Measurements from ENCODE around the gene AMBRA1. TPM values are rescaled to one million over a fixed set of nuclear protein-coding genes. Genes with fewer than 3 reads are reported as not detected.

AMBRA1 gene
- total RNA-seq, 1 experiment from 2014 or later: 10.7 TPM

DNA sequence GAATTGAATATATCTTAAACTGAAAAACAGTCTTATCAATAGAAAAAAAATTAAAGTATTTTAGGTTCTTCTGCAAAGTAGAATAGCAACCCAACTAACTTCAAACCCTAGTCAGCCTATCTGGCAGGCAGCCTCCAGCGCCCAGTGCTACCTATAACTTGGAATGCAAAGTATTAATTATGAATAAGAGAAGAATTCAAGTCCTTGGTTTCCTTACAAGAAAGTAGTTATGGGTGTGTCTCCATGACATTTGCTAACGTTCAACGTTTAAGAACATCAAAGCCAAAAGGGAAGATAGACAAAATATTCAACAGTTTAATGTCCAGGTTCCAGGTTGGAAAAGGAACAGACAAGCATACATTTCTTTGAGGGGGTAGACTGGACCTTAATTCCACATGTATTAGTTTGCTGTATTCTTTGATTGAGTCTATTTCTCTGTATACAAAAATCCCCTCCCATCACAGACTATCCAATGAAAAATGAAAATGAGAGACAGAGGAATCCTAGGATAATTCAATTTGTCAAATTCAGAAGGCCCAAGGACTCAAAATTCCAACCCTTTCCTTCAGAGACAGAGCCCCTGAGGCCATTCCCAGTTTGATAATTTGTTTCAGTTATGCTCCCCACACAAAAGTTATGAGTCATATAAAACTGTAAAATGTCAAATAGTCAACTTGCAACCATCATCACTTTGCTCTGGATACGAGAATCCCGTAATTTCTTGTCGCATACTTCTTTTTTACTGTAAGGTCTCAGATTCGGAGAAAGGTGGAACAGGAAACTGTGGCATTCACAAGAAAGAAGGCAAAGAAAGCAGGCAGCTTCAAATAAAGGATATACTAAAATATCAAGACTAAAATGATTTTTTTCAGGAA, 118.5 kb downstream of the AMBRA1 start:
- DNase-seq (ENCODE audit: low read depth): peak; percentile 32

DNA sequence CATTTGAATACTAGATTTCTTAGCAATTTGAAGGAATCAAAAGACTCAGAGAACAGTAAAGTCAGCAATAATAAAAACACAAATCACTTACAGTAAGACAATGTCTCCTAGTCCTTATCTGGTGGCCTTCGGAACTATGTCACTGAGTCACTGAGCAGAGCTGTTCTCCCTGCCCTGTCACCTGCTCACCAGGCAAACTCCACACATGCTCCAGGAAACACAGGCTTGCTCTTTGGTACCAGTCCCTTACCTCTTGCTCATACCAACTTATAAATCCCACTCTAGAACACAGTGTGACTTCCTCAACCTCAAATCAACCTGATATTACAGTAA, 121.2 kb downstream of the AMBRA1 start:
- DNase-seq (ENCODE audit: low read depth): no peak

DNA sequence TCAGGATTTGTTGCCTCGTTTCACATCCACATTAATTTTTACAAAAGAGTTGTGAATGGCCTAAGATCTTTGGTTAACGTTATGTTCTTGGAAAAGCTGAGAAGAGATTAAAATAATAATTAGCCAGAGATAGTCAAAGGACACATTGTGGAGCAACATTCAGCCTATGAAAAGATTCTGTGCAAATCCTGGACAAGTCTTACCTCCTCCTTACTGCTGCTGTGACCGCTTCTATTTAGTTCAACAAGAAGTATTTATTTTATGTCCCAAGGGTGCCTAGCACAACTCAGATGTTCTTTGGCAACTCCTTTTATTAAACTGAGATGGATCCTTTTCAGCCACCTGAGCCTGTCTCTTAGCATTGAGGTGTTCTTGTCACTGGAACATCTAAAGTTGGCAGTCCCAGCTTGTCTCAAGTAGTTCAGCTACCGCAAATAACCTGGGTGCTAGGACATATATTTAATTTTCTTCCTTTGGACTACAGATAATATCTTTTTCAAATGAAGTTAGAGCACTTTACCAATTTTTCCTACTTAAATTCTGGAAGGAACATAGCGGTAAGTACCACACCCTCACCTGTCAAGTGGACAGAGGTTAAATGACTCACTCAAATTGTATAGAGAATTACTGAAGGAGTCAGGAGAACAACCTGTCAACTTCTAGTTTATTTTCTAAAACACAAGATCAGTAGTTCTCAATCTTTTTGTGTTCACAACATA, 121.7 kb downstream of the AMBRA1 start:
- no peak for DNase-seq (ENCODE audit: low read depth)

DNA sequence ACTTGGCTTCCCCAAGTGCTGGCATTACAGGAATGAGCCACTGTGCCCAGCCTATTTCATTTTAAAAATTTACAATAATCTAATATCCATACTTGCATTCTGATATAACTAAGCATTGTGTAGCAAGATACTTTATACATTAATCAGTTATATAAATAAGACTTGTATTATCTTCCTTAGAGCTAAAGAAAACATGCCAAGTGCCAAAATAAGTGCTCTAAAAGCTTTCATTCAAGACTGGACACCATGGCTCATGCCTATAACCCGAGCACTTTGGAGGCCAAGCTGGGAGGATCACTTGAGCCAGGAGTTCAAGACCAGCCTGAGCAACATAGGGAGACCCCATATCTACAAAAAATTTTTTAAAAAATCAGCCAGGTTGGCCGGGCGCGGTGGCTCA, 123.9 kb downstream of the AMBRA1 start:
- DNase-seq (ENCODE audit: low read depth): no peak

DNA sequence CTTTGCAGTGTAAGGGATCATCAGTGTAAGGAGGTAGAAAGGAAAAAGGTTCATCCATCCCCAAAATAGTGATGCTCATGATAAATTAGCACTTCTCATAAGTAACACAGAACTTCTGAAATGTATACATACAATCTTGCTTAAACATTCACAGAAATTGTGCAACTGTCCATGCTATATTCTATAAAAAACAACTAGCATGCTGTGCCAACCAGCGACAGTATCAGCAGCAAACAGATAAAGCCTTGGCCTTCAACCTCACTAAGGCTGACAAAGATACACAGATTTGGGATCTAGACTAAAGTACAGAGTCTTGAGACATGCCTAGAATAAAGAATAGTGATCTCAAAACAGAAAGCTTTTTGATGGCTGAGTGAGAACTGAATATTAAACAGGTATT, 128.1 kb downstream of the AMBRA1 start:
- no peak for DNase-seq (ENCODE audit: low read depth)

DNA sequence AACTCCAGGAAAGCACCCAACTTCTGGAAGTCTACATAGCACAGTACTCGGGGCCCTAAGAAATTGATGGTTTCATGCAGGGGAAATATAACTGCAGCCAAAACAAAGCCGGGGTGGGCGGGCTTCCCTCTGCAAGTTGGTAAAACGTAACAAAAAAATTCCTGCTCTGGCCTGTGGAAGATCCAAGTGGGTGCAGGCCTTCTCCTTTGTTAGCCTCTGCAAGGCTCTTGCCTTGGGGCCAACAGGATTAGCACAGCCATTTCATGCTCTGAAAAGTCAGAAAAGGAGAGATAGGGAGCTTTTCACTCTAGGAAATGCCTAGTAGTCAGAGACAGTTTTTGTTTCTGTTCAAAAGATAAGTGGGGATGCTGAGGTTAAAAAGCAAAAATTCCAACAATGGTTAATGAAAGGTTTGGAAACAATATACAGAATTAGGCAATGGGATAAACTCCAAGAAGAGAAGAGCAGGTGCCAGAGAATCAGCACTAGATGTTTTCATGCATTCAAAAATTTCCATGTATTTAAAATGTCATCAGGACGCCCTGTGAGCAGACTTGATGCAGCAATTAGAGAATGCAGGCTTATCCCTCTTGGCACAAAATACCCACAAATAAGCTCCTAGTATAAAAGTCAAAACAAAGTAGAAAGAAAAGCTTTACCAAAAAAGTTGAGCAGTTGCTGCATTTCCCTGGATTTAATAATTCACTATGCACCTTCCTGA, 130.0 kb downstream of the AMBRA1 start:
- no peak for DNase-seq (ENCODE audit: low read depth)

DNA sequence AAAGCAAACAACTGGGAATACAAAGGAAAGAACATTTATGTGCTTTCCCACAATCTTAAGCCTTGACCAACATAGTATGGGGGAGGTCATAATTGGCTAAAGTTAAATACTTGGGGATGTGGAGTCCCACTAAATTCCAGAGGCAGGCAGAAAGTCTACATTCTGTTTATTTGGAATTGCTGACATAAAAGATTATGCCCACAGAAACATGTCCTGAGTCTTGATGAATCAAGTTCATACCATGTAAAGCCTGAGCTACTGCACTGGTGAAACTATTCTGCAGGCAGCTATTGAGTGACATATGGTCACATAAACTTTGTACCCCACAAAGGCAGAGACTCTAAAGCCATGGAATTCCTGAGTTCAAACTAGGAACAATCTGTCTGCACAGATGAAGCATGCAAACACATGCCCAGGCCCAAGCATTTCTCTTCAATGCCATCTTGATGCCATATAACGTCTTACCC, 132.3 kb downstream of the AMBRA1 start:
- DNase-seq (ENCODE audit: low read depth): no peak

DNA sequence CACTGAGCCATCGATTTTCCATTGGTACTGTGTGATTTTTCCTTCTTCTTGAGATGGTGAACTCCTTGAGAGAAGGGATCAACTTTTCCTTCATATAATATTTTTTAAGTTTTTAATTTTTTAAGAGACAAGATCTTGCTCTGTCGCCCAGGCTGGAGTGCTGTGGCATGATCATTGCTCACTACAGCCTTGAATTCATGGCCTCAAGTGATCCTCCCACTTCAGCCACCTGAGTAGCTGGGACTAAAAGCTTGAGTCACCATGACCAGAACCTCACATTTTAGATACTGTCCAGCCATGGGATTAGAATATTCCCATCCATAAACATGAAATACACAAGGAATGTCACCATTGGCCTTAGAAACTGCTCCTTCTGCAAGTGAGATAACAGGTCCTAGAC, 135.3 kb downstream of the AMBRA1 start:
- DNase-seq (ENCODE audit: low read depth): no peak

DNA sequence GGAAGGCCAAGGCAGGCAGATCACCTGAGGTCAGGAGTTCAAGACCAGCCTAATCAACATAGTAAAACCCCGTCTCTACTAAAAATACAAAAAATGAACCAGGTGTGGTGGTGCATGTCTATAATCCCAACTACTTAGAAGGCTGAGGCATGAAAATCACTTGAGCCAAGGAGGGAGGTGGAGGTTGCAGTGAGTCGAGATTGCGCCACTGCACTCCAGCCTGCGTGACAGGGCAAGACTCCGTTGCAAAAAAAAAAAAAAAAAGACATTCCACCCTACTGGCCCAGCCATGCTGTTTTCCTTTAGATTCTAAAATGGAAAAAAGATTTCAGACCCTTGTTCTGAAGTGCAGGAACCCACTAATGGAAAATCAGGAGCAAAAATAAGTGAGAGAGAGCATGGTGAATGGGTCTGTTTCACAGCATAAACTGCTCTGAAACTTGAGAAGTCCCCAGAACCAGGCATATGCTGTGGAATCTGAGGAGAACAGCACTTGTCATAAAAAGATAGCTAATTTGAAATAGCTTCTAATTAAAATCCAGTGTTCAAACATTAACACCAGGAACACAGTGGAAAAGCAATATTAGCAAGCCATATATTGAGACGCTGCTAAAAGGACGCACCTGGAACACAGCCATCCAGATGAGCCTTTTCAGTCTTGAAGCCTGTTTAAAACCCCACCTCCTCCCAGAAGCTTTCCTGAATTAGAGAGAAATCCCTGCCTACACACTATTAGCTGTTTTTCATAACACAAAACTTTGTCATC, 136.0 kb downstream of the AMBRA1 start:
- no peak for DNase-seq (ENCODE audit: low read depth)

DNA sequence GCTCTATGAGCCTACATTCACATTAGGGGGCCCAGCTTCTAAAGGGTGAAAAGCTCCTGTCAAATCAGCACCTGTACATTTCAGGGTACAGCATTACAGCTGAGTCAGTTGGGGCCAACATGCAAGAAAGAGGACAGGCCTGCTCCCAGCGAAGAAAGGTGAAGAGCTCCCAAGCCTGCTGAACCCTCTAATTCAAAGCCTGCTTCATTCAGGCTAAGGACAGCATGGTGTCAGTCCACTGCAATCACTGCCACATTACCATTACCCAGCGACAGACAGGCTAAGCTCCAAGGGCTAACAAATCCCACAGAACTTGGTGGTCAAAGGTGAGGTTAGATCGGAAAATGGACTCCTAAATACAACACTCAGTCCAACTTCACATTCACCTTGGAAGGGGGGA, 136.8 kb downstream of the AMBRA1 start:
- DNase-seq (ENCODE audit: low read depth): no peak

DNA sequence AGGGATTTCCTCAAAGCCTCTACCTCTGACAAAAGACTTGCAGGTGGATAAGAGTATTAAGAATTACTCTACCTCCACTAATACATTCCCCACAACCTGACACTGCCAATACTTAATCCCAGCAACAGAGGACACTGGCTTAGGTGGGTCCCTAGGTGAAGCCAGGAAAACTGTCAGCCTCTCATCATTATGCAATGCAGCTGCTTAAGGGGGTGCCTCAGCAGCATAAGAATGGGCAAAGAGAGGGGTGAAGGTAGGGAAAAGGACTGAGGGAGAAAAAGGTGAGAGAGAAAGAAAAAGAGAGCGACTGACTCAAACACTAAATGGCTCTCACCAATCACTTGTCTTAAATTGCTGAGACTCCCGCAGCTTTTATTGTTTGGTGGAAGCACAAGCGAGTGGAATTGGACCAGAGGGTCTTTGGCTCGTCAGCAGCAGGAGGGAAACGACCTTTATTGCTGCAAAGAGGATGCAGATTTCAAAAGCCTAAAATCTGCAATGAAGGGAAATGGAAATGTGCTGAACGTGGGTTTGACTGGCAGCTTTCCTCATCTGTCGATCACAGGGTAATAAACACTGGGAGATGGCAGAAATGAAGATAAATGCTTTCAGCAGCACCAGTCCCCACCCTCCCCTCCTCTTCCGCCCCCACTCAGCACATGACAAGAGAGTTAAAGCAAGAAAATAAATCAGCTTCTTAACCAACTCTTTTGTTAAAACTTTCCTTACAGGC, 137.4 kb downstream of the AMBRA1 start:
- DNase-seq (ENCODE audit: low read depth): no peak

DNA sequence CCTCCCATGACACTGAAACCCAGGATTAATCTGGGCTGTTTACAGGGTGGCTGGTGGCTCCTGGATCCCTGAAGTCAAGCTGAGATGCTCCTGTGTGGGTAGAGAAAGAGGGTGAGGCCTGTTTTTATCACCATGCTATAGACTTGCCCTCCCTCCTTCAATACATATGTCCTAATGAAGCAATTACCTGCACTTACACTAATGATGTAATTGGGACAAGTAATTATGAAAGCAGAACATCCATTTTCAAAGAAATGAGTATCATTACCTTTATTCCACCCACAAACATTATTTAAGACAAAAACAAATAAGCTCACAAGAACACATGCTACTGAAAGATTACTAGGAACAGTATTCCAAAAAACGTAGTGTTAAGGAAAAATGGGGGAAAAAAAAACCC, 138.0 kb downstream of the AMBRA1 start:
- DNase-seq (ENCODE audit: low read depth): no peak

DNA sequence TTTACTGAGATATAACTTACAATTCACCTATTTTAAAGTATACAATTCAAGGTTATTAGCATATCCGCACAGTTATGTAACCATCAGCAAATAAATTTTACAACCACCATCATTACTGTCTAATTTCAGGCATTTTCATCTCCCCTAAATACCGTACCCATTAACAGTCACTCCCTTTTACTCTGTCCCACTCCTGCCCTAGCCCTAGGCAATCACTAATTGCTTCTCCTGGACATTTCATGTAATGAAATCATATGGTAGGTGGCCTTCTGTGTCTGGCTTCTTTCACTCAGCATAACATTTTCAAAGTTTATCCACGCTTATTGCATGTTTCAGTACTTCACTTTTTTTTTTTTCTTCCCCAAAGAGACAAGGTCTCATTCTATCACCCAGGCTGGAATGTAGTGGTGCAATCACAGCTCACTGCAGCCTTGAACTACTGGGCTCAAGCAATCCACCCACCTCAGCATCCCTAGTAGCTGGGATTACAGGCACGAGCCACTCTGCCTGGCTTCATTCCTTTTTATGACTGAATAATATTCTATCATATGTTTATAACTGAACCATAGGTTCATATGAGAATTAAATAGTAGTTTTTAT, 140.8 kb downstream of the AMBRA1 start:
- no peak for DNase-seq (ENCODE audit: low read depth)

DNA sequence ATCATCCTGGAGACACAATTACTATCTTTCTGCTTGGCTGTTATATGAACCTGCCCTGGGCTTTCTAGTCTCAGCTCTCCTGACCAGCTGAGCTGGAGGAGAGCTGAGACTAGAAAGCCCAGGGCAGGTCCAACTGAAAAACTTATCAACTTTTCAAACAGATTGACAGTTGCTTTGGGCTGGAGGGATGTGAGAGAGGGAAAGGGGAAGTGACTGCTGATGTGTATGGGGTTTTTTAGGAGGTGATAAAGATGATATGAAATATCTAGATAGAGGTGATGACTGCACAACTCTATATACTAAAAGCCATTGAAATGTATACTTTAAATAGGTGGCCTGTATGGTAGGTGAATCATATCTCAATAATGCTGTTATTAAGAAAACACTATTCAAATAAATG, 142.1 kb downstream of the AMBRA1 start:
- no peak for DNase-seq (ENCODE audit: low read depth)

DNA sequence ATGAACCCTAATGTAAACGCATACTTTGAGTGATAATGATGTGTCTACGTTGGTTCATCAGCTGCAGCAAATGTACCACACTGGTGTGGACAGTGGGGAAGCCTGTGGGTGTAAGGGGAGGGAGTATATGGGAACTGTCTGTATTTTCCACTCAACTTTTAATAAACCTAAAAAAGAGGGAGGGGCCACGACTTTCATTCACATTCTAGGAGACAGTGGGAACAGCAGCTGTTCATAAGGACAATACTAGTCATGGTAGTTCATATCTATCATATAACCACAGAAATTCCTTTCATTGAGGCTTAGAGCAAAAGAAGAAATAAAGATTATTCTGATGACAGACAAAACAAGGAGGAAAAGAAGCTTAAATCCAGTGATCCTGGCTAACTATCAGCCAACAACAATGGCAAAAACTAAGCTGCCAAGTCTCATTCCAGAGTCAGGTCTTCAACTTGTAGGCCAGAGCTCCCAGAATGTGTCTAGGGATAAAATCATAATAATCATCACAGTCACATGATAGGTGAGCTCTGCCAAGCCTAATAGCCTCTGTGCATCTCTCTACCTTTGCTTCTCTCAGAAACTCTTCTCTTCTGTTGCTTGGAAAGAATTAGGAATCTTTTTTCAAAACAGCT, 142.9 kb downstream of the AMBRA1 start:
- DNase-seq (ENCODE audit: low read depth): no peak

DNA sequence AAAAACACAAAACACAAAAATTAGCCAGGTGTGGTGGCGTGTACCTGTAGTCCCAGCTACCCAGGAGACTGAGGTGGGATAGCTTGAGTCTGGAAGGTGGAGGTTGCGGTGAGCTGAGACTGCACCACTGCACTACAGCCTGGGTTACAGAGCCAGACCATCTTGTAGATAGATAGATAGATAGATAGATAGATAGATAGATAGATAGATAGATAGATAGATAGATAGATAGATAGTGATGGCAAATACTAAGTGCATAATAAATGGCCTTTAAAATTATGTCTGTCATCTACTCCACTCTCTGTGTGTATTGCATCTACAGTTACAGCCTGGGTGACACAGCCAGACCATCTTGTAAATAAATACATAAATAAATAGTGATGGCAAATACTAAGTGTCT, 146.3 kb downstream of the AMBRA1 start:
- no peak for DNase-seq (ENCODE audit: low read depth)

DNA sequence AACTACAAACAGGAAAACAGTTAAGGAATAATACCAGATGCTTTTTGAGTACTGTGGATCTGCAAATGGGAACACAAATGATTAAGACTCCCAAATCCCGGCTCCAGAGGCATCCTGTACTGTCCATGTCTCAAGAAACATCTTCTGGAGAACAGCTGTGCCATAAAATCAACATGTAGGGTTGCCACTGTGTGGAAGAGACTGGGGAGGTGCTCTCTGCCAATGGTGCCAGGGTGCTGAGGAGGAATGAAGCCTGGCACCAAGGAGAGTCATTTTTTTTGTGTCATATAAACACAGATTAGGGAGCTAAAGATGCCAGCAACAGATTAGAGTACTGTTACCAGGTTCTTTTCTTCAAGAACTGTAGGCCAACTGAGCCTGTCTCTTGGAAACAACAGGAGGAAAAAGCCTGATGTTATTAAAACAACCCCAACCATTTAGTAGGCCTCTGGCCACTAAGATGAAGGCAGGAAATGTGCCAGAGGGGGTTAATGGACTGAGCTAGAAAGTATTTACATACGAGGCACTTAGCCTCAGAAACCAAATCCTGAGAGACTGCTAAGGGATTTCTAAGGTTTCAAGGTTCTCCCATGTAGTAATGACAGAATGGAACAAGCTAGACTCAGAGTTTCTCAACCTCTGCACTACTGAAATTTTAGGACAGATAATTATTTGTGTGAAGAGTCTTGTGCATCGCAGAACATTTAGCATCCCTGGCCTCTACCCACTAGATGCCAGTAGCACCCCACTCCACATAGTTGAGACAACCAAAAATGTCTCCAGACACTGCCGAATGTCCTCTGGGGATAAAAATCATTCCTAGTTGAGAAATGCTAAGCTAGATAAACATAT, 147.7 kb downstream of the AMBRA1 start:
- DNase-seq (ENCODE audit: low read depth): no peak

DNA sequence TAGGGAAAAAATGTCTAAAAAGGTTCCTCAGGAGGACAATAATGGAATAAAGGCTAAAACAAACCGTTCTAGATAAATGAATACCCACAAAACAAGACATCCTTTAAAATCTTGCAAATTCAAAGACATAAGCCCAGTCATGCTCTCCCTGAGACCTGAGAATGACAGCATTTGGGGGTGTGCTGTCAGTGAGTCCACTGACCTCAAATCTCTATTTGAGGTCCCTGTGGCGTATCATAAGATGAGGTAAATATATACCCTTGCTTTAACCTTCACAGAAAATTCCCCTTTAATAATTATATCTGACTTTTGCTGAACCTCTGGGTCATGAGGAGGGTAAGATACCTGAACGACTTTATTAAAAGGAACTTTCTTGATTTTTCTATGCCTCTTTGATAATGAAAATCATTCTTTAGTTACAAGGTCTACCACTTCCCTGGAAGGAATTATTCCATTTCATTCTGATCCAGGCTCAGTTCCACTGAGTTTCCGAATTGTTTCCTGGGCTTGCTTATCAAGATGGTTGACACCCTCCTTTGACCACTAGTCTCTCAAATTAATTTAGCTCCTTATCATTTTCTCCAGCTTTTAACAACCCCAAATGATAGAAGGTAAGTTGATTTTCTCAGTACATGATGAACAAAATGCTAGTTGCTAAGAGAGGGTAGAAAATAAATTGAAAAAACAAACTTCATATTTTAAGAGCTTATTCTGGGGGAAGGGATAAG, 148.5 kb downstream of the AMBRA1 start:
- no peak for DNase-seq (ENCODE audit: low read depth)

DNA sequence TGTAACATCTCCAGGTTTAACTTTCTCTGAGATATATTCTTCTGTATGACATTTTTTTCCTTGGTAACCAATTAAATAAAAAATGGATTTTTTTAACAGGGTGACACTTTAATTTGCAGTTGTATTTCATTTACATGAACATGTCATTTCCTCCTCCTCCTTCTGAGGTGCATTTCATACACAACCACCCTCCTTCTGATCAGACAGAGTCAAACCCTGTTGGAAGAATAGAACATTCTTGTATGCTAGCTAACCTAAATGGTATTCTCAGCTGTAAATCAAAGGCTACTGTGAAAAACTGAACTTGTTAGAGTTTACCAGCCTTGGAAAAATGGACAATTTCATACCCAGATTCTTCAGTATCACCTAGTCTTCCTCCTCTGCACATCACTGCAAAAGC, 149.5 kb downstream of the AMBRA1 start:
- DNase-seq (ENCODE audit: low read depth): no peak

Data from RPMI7951 (cell line).